ENCODE results near the gene OR6N1. TPM values are rescaled to one million over a fixed set of nuclear protein-coding genes. Genes with fewer than 3 reads are reported as not detected.

OR6N1 gene
- not detected in 2 replicates for total RNA-seq

GRCh38 chr1:158771950-158772866, at the start of gene OR6N1:
Gene OR6N1, minus strand, starts transcription at chr1:158772195. Its CDS starts 5,513 bp downstream, at chr1:158766682.

GRCh38 chr1:158781104-158781503, 9.1 kb upstream of the OR6N1 start, which contains the start of gene OR6N2:
Gene OR6N2, minus strand, starts transcription at chr1:158781204. Its CDS starts 3,569 bp downstream, at chr1:158777635.

GRCh38 chr1:158754420-158754819, 17.6 kb downstream of the OR6N1 start, which contains the start of gene OR6K6:
Gene OR6K6, plus strand, starts transcription at chr1:158754720. Its CDS starts 168 bp downstream, at chr1:158754888.

GRCh38 chr1:158720620-158721019, 51.4 kb downstream of the OR6N1 start, which contains the start of gene OR6K3:
Gene OR6K3, minus strand, starts transcription at chr1:158720720. Its CDS starts 2,605 bp downstream, at chr1:158718115.

Other genes with a start within 250 kb of the OR6N1 start
- not detected in 2 replicates for gene OR6Y1, start 217.8 kb downstream of the OR6N1 start, total RNA-seq
- not detected in 2 replicates for gene OR6P1, start 201.6 kb downstream of the OR6N1 start, total RNA-seq
- not detected in 2 replicates for gene OR10X1, start 192.3 kb downstream of the OR6N1 start, total RNA-seq
- gene OR10Z1, start 166.9 kb downstream of the OR6N1 start, total RNA-seq = not detected in 2 replicates
- 0.52 TPM in 1 of 2 replicates, not detected in the other for gene SPTA1, start 85.5 kb downstream of the OR6N1 start, total RNA-seq
- gene OR6K2, start 71.5 kb downstream of the OR6N1 start, total RNA-seq = not detected in 2 replicates
- not detected in 2 replicates for gene OR6K3, start 51.5 kb downstream of the OR6N1 start, total RNA-seq
- gene OR6K6, start 17.5 kb downstream of the OR6N1 start, total RNA-seq = not detected in 2 replicates
- not detected in 2 replicates for gene OR6N2, start 9.0 kb upstream of the OR6N1 start, total RNA-seq
- not detected in 2 replicates for gene MNDA, start 59.2 kb upstream of the OR6N1 start, total RNA-seq
- not detected in 2 replicates for gene PYHIN1, start 159.4 kb upstream of the OR6N1 start, total RNA-seq
- gene IFI16, start 237.7 kb upstream of the OR6N1 start, total RNA-seq = 59.8 and 86.8 TPM in 2 replicates

Measured in bronchial smooth muscle cell (primary cell).